Measurements from ENCODE around the gene NFE2L1.
"Not testable (repeated sequence)": the region's sequence is repeated elsewhere in the genome, so short reads cannot be mapped to it uniquely, and the experiment has no call there.

Gene NFE2L1, protein sequence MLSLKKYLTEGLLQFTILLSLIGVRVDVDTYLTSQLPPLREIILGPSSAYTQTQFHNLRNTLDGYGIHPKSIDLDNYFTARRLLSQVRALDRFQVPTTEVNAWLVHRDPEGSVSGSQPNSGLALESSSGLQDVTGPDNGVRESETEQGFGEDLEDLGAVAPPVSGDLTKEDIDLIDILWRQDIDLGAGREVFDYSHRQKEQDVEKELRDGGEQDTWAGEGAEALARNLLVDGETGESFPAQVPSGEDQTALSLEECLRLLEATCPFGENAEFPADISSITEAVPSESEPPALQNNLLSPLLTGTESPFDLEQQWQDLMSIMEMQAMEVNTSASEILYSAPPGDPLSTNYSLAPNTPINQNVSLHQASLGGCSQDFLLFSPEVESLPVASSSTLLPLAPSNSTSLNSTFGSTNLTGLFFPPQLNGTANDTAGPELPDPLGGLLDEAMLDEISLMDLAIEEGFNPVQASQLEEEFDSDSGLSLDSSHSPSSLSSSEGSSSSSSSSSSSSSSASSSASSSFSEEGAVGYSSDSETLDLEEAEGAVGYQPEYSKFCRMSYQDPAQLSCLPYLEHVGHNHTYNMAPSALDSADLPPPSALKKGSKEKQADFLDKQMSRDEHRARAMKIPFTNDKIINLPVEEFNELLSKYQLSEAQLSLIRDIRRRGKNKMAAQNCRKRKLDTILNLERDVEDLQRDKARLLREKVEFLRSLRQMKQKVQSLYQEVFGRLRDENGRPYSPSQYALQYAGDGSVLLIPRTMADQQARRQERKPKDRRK

DNA sequence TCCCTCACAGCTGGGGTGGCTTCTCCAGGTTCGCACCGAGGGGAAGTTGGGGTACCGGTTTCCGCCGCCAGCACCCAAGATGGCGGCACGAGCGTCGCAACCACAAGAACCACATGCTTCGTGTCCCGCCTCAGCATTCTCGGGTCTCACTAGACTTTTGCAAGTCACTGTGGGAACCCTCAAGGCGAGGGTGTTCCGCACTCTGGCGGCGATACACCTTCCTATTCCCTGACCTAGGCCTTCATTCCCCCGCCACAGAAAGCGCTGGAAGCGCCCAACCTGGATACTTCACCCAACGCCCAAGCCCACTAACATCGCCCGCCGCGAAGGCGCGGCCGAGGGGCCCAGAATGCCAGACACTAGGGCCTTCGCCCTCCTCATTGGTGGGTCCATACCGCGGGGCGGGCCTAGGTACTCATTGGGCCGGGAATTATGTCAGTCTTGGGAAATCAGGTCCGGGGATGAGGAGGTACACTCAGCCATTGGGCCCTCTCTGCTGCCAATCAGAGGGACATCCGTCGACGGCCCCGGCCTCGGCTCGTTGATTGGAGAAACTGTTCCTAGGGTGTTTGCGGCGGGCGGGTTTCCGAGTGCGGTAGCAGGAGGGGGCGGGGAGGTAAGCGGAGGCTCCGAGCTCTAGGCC, at the start of gene NFE2L1:
Gene NFE2L1, plus strand, starts transcription at position 619 of the 643 bp plus-strand sequence. CDS start 2,760 bp downstream, outside the sequence.
- DNase-seq (ENCODE audit: low read depth in 2 of 2): peak; percentile 92 to 98

DNA sequence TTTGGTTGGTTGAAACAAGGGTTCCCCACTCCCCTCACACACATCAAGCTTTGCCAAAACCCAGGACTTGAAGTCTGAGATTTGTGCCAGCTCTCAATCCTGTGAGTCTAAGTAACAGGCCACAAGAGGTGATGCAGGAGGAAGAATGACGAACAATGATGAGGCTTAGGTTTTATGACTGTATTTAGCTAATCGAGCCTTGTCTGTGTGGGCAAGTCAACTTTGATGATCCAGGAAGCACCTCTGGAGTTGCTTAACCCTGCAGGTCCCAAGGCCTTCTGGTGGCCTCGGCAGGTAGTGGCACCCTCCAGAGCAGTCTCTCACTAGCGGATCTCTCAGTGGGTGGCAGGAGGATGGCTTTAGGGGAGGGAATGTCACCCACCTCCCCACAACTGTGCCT, 48.6 kb upstream of the NFE2L1 start:
- DNase-seq (ENCODE audit: low read depth in 2 of 2): no peak

DNA sequence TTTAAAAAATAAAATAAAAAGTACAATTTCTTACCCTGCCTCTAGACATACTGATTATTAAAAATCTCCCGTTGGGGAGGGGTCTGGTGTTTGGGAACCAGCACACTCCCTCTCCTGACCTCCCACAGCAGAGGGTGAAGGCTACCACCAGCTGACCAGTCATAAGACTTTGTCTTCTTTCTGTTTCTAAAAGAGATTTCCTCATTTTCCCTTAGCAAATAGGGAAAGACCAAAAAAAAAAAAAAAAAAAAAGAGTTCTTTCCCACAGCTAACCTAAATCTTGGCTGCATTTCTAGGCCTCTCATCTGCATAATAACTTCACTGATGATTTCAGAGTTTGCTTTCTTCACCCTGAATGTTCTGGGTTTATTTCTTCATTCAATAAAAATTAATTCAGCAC, 47.0 kb upstream of the NFE2L1 start:
- no peak for DNase-seq (ENCODE audit: low read depth in 2 of 2)

DNA sequence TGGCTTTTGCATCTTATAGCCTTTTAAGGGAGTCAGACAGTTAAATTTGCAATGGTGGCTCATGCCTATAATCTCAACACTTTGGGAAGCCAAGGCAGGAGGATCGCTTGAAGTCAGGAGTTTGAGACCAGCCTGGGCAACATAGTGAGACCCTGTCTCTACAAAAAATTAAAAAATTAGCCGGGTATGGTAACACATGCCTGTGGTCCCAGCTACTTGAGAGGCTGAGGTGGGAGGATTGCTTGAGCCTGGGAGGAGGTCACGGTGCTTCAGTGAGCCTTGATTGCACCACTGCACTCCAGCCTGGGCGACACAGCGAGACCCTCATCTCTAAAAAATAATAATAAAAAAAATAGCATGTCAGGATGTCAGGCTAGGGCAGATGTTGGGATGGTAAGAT, 46.5 kb upstream of the NFE2L1 start:
- DNase-seq (ENCODE audit: low read depth in 2 of 2): not testable (repeated sequence)

DNA sequence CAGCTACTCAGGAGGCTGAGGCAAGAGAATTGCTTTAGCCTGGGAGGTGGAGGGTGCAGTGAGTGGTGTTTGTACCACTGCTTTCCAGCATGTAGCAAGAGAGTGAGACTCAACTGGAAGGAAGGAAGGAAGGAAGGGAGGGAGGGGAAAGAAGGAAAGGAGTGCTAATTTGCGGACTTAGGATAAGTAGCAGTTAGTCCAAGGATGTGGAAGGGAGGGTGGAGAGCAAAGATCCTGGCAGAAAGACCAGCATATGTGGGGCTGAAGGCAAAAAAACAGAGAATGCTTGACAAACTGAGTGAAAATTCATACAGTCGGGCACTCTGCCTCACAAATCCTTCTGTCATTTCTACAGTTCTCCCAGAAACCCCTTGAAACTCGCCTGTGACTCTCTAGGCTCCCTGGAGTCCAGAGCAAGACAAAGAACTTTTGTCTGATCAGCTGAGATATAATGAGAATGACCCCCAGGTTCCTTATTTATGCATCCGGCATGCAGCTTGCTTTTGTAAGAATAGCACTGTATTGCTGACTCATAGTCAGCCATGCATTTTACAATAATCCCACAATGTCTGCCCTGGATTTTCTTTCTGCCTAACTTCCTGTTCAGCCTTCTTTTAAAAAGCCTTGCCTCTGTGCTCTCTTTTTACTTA, 45.8 kb upstream of the NFE2L1 start:
- DNase-seq (ENCODE audit: low read depth in 2 of 2): no peak

DNA sequence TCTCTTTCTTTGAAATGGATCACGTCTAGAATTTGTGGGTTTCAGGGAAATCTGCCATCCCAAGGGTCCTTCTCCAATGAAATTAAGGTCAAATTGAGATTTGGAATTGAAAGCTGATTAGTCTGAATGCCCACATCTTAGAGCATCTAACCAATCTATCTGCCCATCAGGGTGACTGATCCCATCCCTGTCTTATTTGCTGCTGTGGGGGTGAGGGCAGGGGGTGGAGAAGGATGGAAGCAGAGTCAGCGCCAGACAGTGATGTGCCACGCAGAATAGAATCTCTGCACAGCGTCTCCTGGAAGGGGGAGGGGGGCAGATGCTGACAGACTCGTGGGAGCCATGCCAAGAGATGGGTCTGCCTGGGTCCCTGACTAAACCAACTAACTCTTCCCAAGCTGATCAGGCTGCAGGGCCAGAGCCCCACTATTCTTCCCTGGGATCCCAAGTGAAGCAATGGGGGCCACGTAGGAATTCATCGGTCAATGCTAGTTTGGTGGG, 45.2 kb upstream of the NFE2L1 start:
- no peak for DNase-seq (ENCODE audit: low read depth in 2 of 2)

DNA sequence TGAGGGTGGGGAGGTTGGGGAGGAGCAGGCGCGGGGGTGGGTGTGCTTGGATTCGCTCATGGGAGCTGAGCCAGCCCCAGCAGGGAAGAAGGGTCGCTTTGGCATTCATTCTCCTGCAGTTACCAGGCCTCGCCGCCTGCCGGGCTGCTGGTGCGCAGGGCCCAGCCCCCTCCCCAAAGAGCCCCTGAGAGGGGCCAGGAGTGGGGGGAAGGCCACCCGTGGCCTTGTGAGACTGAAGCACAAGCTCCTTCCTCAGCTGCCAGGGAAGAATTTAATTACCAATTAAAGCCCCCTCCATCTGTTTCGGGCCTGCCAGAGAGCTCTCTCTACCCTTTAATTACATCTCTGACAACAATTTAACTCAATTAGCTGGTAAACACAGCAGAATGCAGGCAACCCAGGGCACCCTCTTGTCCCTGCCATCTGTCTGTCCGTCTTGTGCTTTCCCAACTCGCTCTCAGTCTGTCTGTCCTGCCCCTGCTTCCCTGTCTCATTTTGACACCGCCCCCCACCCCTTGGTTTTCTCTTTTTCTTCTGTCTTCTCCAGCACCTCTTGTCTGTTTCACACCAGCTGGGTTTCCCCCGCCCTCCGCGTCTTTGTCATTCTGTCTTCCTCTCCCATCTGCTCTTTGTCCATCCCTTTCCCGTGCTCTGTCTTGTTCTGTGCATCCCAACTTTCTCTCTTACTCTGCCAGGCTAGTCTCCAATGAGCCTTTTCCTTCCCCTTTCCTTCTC, 44.6 kb upstream of the NFE2L1 start:
- DNase-seq (ENCODE audit: low read depth in 2 of 2): no peak

DNA sequence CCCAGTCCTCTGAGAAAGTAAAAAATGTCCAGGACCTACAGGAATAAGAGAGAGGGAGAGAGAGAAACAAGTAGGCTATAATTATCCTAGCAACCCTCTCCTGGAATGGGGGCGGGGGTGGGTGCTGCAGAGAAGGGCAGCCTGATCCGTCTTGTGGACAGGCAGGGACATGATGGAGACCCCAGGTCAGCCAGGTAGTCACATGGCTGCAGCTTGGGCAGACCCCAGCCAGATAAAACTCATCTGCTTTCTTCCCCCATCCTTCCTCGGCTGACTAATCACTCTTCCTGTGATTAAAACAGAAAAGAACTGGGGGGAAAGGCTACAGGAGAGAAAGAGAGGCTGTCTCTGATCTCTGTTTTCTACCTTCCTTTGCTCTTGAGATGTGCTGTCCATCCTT, 43.2 kb upstream of the NFE2L1 start:
- no peak for DNase-seq (ENCODE audit: low read depth in 2 of 2)

DNA sequence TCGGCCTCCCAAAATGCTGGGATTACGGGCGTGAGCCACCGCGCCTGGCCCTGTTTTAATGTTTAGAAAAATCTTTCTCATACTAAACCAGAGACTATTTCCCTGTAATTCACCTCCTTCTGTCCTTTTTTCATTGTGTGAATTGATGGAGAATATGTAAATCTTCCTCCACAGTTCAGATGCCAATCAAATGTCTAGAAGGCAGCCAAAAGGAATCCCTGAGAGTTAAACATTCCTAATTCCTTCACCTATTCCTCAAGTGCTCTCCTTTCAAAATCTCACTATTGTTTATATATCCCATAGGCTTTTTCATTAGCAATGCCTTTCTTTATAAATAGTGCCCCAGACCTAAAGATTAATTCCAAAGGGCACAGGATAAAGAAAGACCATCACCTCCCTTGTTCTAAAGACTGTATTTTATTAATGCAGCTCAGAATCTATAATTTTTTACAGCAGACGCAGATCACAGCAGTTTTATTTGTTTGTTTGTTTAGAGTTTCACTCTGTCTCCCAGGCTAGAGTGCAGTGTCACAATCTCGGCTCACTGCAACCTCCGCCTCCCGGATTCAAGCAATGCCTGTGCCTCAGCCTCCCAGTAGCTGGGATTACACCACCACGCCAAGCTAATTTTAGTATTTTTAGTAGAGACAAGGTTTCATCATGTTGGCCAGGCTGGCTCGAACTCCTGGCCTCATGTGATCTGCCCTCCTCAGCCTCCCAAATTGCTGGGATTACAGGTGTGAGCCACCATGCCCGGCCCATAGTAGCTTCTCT, 41.0 kb upstream of the NFE2L1 start:
- no peak for DNase-seq (ENCODE audit: low read depth in 2 of 2)

DNA sequence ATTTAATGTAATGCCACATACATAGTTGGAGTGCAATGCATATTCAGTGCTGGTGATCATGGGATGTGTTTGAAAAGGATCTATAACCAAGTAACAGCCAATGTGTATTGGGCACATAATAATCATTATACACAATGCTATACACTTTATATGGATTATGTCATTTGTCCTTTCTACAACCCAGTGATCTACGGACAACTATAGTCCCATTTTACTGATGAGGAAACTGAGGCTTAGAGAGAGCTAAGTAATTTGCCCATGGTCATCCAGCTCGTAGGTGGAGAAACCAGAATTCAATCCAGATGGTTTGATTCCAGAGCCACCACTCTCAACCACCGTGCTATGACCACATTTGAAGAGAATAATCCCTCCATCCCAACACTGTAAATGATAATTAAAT, 38.0 kb upstream of the NFE2L1 start:
- DNase-seq (ENCODE audit: low read depth in 2 of 2): no peak

DNA sequence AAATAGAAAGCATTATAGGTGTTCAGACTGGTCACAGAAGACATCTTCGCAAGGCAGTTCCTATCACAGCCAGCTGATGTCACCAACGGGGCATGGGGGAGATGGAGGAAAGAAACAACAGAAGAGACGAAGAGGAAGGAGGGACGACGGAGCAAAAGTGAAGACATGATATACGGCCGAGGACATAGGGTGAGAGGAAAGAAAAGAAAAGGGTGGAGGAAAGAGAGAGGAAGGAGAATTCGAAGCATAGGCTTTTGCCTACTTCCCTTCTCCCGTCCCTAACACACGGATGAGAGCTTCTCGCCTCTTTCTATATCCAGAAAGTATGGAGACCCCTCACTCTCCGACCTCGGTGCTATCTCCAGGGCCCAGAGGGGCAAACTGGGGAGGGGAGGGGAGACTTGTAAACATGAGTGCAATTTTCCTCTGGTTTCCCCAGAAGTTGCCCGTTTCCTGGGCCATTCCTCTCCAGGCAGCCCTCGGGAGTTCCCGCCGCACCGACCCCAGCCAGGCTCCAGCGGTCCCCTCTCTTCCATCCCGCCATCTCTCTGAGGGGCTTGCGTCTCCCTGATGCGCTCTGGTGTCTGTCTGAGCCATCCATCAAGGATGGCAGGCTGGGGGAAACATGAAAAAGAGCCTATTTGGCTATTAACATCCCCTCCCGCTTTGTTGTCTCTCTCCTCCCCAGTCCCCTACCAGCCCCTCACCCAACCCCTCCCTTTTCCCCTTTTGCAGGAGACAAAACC, 36.6 kb upstream of the NFE2L1 start:
- DNase-seq (ENCODE audit: low read depth in 2 of 2): peak in 1 of 2 donors; percentile 45

DNA sequence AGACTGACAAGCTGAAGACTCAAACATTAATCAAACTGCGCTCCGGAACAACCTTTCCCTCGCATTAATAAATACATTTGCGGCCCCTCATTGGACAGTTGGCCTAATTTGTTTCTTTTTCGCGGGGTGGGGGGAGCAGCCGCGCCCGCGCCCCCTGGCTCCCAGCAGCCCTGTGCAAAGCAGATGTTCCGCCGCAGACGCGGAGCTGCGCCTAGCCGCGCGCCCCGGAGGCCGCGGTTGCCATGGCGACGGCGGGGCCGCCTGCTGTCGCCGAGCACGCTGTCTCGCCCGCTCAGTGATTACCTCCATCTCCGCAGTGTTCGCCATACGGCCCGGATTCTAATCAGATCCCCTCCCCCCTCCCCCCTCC, 36.0 kb upstream of the NFE2L1 start:
- DNase-seq (ENCODE audit: low read depth in 2 of 2): peak; percentile 47 to 54

DNA sequence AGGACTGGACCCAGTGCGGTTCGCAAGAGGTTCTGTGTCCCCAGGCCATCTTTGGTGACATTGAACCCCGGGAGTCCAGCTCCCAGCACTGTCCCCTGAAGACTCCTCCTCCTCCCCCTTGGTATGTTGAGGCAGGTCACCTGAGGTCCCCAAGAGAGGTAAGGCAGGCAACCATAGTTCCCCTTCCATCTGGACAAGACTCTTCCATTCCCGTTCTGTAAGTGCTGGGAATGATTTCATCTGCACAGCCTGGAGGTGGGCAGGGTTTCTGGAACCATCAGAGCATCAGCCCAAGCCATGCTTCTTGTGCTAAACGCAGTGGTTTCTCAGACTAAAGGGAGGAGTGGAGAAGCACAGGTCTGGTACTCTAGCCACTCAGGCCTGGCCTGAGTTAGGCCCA, 35.5 kb upstream of the NFE2L1 start:
- DNase-seq (ENCODE audit: low read depth in 2 of 2): no peak

DNA sequence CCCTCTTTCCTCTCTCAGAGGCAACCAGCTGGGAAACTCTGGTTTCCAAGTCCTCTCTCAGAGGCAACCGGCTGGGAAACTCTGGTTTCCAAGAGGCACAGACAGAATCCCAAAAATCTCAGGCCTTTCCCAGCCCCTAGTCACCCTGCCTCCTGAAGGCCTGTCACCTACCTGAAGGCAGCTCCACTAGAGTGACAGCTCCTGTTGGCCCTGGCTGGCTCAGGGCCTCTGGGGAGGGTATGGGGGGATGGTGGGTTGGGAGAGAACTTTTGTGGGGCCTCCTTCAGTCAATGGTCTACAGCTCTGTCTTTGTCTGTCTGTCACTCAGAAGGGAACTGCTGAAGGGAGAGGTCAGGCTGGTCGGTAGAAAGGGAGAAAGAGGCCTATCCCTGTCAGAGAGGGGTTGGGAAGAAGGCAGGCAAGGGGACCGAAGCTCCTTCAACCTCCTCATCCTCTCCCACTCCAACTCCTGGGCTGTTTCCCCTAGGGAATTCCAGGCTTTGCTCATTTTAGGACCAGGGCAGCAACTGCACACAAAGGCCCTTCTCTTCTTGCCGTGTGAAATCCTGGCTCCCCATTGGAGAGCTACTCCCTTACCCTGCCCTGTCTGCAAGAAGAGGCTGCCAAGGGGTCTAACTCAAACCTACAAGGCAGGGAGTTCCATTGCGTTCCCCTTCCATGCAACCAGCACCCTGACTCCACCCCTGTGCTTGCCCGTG, 34.1 kb upstream of the NFE2L1 start:
- no peak for DNase-seq (ENCODE audit: low read depth in 2 of 2)

DNA sequence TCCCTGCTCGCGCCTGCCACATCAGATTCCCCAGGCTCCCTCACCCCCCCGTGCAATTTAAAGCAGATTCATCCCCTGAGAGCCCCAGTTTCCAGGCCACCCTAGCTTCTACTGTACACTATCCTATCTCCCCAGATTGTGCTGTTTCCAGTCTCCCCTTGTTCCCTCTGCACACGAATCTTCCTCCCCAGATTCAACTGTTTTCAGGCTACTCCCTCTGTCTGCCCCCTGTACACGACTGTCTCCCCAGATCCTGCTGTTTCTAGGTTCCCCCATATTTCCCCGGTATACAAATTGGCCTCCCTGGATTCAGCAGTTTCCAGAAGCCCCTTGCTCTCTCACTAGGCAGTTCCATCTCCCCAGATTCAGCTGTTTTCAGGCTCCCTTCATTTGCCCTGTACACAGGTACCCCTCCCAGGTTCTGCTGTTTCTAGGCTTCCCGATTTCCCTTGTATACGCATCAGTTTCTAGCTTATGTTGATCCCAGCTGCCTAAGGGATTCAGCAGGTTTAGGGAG, 33.5 kb upstream of the NFE2L1 start:
- DNase-seq (ENCODE audit: low read depth in 2 of 2): no peak

DNA sequence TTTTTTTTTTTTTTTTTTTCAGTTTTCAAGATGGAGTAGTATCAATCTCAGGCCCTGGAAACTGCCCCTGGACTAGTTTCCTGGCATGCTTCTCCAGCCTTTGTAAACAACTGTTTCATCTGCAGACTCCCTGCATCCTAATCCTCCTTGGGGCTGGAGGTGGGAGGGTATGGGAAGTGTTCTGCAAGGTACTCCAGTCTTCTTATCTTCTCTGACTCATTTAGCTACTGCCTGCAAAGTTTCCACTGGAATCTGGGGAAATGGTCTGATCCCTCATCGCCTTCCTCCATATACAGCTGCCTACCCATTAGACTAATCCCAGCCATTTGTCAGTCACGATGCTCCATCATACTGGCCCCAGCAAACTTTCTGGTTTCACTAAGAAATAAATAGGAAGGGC, 32.0 kb upstream of the NFE2L1 start:
- DNase-seq (ENCODE audit: low read depth in 2 of 2): no peak

DNA sequence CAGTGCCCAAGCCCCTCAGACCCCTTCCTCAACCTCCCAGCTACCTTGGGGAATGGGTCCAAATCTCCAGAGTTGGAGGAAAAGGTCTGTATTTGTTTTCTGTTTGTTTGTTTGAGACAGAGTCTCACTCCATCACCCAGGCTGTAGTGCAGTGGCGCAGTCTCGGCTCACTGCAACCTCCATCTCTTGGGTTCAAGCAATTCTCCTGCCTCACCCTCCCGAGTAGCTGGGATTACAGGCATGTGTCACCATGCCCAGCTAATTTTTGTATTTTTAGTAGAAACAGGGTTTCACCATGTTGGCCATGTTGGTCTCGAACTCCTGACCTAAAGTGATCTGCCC, 30.4 kb upstream of the NFE2L1 start:
- DNase-seq (ENCODE audit: low read depth in 2 of 2): not testable (repeated sequence)

DNA sequence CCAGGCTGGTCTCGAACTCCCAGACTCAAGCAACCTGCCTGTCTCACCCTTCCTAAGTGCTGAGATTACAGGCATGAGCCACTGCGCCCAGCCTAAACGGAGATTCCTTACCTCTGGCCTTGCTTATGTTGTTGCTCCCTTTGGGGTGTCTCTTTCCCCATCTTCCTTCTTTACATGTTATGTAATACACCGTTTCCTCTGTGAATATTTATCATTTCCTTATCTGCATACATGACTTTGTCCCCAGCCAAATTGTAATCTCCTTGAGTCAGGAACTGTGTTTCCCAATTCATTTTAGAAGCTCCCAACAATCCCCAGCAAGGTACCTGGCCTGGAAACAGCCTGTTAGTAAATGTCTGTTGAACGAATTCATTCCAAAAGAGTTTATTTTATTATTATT, 26.2 kb upstream of the NFE2L1 start:
- DNase-seq (ENCODE audit: low read depth in 2 of 2): no peak

DNA sequence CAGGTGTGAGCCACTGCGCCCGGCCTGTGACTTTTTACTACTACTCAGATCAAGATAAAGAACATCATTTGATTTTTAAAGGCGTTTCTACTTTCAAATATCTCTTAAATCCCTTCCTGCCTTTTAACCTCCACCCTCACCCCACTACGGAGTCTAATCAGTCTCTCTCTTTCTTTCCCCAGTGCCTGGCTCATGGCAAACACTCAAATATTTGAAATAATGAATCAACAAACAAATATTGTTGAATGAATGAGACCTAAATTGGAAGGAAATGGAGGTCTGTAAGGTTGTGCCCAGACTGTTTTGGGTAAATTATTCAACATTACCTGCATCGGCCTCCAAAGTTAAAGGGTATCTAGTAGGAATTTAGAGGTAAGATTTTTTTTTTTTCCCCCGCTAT, 25.3 kb upstream of the NFE2L1 start:
- no peak for DNase-seq (ENCODE audit: low read depth in 2 of 2)

Measured in stimulated activated CD4-positive, alpha-beta T cell treated with anti-CD3 and anti-CD28 coated beads, Interleukin-4, amount 100 ng/mL, for 48 hours (primary cell).